NCI-H2081 (cell line): Measurements from ENCODE around the gene ZNF10.
A peak's percentile ranks its signal among the peaks of the same experiment; 100 is the strongest.

Source experiments
- DNase-seq, 2 experiments: peaks; one replicate each; lab custom pipeline; 2025; lab: John Stamatoyannopoulos, UW

The ZNF10 gene

GRCh38 chr12:133201888-133202287 lies 71.5 kb downstream of the ZNF10 start:
- DNase-seq: no peak

- peak in 1 of 2 experiments; percentile 17 for DNase-seq
These were observed 72.3 kb downstream of the ZNF10 start for GRCh38 chr12:133202493-133203343.

- no peak for DNase-seq
These were observed 73.2 kb downstream of the ZNF10 start for GRCh38 chr12:133203344-133204263.

- DNase-seq: no peak
These were observed 73.8 kb downstream of the ZNF10 start for GRCh38 chr12:133204264-133204603.

GRCh38 chr12:133206390-133206789 lies 76.0 kb downstream of the ZNF10 start:
- DNase-seq: no peak
